ACC112 (cell line): Measurements from ENCODE around the gene TNIK.

Experiments used
- H2AFZ ChIP-seq: fragments of 200-600 bp; sonication (generic); one replicate; pipeline ENCODE4 v1.6.0; 2017; ENCODE audit warnings: antibody characterized with exemption, low read length; ENCODE audit not compliant: unreplicated experiment
- H3K27ac ChIP-seq: fragments of 200-600 bp; sonication (generic); 2 replicates; pipeline ENCODE4 v1.5.1; 2014; ENCODE audit warnings: low read depth, mild to moderate bottlenecking, antibody characterized with exemption, low read length, moderate library complexity
- H3K27me3 ChIP-seq: fragments of 200-600 bp; sonication (generic); 2 replicates; pipeline ENCODE4 v1.6.1; 2014; ENCODE audit warnings: mild to moderate bottlenecking, antibody characterized with exemption, low read length, moderate library complexity, mixed read lengths; ENCODE audit not compliant: insufficient read depth
- H3K36me3 ChIP-seq: fragments of 200-600 bp; sonication (generic); 2 replicates; pipeline ENCODE4 v1.6.1; 2016; ENCODE audit warnings: mild to moderate bottlenecking, antibody characterized with exemption, low read length, moderate library complexity, mixed read lengths; ENCODE audit not compliant: insufficient read depth
- H3K4me1 ChIP-seq: fragments of 200-600 bp; sonication (generic); one replicate; pipeline ENCODE4 v1.6.1; 2016; ENCODE audit warnings: low read length, mixed read lengths; ENCODE audit not compliant: insufficient read depth, unreplicated experiment, control insufficient read depth
- H3K4me3 ChIP-seq: fragments of 200-600 bp; sonication (generic); 2 replicates; pipeline ENCODE4 v1.5.1; 2014; ENCODE audit warnings: mild to moderate bottlenecking, low read depth, low read length
- H3K79me2 ChIP-seq: fragments of 200-600 bp; sonication (generic); one replicate; pipeline ENCODE4 v1.6.0; 2016; ENCODE audit warnings: low read length; ENCODE audit not compliant: control insufficient read depth, unreplicated experiment, insufficient read depth

TNIK gene

GRCh38 chr3:171260899-171261298 is 199.3 kb downstream of the TNIK start:
- Histone ChIP-seq H3K36me3 (no peaks in the 10 kb centered on the region), H3K4me3 (no peak overlapping the region), H3K27me3 (no peaks in the 10 kb centered on the region), H3K4me1 (peaks cover 40% of the 10 kb centered on the region), H2AFZ (no peak overlapping the region), H3K79me2 (no peaks in the 10 kb centered on the region), H3K27ac (no peak overlapping the region)

DNA sequence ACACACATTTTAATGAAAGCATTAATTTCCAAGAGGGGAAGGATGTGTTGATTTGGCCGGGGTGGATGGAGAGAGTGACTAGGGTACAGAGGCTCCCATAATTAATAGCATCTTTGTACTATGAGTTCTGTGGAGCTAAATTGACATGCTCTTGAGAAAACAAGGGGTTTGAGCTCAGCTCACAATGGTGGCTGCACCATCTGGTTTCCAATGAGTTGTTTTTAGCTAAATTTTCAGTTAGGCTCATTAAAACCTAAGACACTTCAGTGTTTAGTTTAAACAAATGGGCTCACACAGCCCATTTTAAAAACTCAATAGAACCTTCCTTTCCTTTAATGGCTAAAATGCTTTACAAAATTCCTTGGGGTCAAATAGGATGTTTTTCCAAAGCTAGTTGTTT is 199.7 kb downstream of the TNIK start:
- Histone ChIP-seq H3K36me3 (no peaks in the 10 kb centered on the region), H3K4me3 (no peak overlapping the region), H3K79me2 (no peaks in the 10 kb centered on the region), H3K27ac (no peak overlapping the region), H3K4me1 (peaks cover 40% of the 10 kb centered on the region), H3K27me3 (no peaks in the 10 kb centered on the region), H2AFZ (no peak overlapping the region)

- Histone ChIP-seq H3K27me3 (no peaks in the 10 kb centered on the region), H3K4me3 (no peak overlapping the region), H2AFZ (no peak overlapping the region), H3K27ac (peak overlapping the region; percentile 38), H3K4me1 (peaks cover 43% of the 10 kb centered on the region), H3K79me2 (no peaks in the 10 kb centered on the region), H3K36me3 (no peaks in the 10 kb centered on the region)
Observed at GRCh38 chr3:171258316-171258715, 201.9 kb downstream of the TNIK start.

- Histone ChIP-seq H3K79me2 (no peaks in the 10 kb centered on the region), H3K4me1 (peaks cover 43% of the 10 kb centered on the region), H3K4me3 (peak overlapping the region; percentile 13; the same call in 1 of the 2 replicates), H3K27me3 (no peaks in the 10 kb centered on the region), H2AFZ (no peak overlapping the region), H3K27ac (peak overlapping the region; percentile 38), H3K36me3 (no peaks in the 10 kb centered on the region)
Observed at GRCh38 chr3:171257251-171258203, 202.7 kb downstream of the TNIK start.

- no peaks in the 10 kb centered on the region for H3K27me3 ChIP-seq
- no peaks in the 10 kb centered on the region for H3K36me3 ChIP-seq
- H2AFZ ChIP-seq = no peak overlapping the region
- H3K4me3 ChIP-seq = no peak overlapping the region
- H3K4me1 ChIP-seq = peaks cover 38% of the 10 kb centered on the region
- no peaks in the 10 kb centered on the region for H3K79me2 ChIP-seq
- H3K27ac ChIP-seq = no peak overlapping the region
Observed at GRCh38 chr3:171256445-171257250, 203.6 kb downstream of the TNIK start.

- H3K4me1 ChIP-seq = peaks cover 30% of the 10 kb centered on the region
- no peak overlapping the region for H2AFZ ChIP-seq
- H3K4me3 ChIP-seq = no peak overlapping the region
- no peak overlapping the region for H3K27ac ChIP-seq
- no peaks in the 10 kb centered on the region for H3K79me2 ChIP-seq
- no peaks in the 10 kb centered on the region for H3K27me3 ChIP-seq
- no peaks in the 10 kb centered on the region for H3K36me3 ChIP-seq
Observed at GRCh38 chr3:171255236-171255806, 204.9 kb downstream of the TNIK start.

GRCh38 chr3:171254315-171254714 is 205.9 kb downstream of the TNIK start:
- Histone ChIP-seq H2AFZ (no peak overlapping the region), H3K79me2 (no peaks in the 10 kb centered on the region), H3K36me3 (no peaks in the 10 kb centered on the region), H3K4me1 (peaks cover 30% of the 10 kb centered on the region), H3K27me3 (no peaks in the 10 kb centered on the region), H3K4me3 (no peak overlapping the region), H3K27ac (no peak overlapping the region)

DNA sequence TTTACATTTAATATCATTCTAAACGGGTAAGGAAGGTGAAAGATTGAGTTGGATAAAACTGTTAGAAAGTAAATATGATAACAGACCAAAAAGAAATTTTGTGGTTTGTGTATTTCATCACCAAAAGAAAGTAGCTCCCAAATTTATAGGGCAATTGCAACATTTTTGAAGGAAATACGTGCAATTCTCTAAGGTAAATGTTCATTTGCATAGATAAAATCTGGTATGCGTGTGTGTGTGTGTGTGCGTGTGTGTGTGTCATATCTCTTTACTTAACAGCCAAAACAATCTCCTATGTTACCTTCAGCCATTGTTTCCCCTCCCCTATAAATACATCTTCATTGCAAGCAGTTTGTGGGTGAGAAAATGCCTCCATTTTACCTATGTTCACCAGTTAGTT is 208.4 kb downstream of the TNIK start:
- no peak overlapping the region for H2AFZ ChIP-seq
- H3K27ac ChIP-seq = no peak overlapping the region
- peaks cover 12% of the 10 kb centered on the region for H3K4me1 ChIP-seq
- H3K36me3 ChIP-seq = no peaks in the 10 kb centered on the region
- no peak overlapping the region for H3K4me3 ChIP-seq
- H3K27me3 ChIP-seq = no peaks in the 10 kb centered on the region
- H3K79me2 ChIP-seq = no peaks in the 10 kb centered on the region

DNA sequence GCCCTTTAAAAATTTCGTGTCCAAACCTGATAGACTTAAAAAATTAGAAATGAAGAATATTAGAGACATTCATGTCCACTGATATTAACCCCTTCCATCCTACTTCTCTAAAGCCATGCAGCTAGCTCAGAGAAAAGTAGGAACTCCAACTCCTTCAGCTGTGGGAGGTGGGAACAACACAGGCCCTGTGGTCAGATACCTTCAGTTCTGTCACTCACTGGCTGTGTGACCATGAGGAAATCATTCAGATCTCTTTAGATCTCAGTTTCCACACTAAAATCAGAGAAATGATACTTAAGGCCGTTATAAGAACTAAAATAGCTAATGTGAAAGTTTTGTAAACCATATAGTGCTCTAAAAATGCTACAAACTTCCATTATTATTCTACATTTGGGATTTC is 209.8 kb downstream of the TNIK start:
- H3K27me3 ChIP-seq = no peaks in the 10 kb centered on the region
- H3K36me3 ChIP-seq = no peaks in the 10 kb centered on the region
- no peak overlapping the region for H3K4me3 ChIP-seq
- peaks cover 3% of the 10 kb centered on the region for H3K4me1 ChIP-seq
- no peaks in the 10 kb centered on the region for H3K79me2 ChIP-seq
- H2AFZ ChIP-seq = no peak overlapping the region
- H3K27ac ChIP-seq = no peak overlapping the region

- Histone ChIP-seq H3K27ac (no peak overlapping the region), H2AFZ (no peak overlapping the region), H3K36me3 (no peaks in the 10 kb centered on the region), H3K4me1 (no peaks in the 10 kb centered on the region), H3K27me3 (no peaks in the 10 kb centered on the region), H3K79me2 (no peaks in the 10 kb centered on the region), H3K4me3 (no peak overlapping the region)
Observed at GRCh38 chr3:171249245-171249644, 211.0 kb downstream of the TNIK start.
